ENCODE data around the gene TNFAIP6.
"Not testable (repeated sequence)": the region's sequence is repeated elsewhere in the genome, so short reads cannot be mapped to it uniquely, and the experiment has no call there.

TNFAIP6 gene, protein sequence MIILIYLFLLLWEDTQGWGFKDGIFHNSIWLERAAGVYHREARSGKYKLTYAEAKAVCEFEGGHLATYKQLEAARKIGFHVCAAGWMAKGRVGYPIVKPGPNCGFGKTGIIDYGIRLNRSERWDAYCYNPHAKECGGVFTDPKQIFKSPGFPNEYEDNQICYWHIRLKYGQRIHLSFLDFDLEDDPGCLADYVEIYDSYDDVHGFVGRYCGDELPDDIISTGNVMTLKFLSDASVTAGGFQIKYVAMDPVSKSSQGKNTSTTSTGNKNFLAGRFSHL

DNA sequence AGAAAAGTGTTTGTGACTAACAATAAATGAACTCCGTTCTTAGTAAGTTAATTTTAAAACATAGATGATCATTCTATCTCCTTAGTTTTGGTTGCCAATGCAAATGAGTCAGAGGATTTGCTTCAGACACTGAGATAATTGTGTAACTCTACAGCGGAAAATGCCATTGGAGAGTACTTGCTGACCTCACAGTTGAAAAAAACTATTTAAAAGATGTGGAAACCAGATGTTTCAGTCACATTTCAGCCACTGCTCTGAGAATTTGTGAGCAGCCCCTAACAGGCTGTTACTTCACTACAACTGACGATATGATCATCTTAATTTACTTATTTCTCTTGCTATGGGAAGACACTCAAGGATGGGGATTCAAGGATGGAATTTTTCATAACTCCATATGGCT is at the start of gene TNFAIP6:
Gene TNFAIP6 (plus strand): TSS at position 234 of the 400 bp plus-strand sequence. CDS start 75 bp downstream, at position 309.
- FAIRE-seq = no peak

DNA sequence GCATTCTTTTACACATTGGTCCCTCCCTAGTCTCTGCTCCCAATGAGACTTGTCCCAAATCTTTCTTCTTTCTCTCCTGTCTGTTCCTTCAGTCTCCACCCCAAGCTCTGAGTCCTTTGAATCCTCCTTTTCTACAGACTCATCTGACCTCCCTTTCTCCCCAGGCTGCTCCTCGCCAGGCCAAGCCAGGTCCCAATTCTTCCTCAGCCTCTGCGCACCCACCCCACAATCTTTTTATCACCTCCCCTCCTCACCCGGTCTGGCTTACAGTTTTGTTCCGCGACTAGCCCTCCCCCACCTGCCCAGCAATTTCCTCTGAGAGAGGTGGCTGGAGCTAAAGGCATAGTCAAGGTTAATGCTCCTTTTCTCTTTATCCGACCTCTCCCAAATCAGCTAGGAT is 47.1 kb upstream of the TNFAIP6 start:
- FAIRE-seq = not testable (repeated sequence)

DNA sequence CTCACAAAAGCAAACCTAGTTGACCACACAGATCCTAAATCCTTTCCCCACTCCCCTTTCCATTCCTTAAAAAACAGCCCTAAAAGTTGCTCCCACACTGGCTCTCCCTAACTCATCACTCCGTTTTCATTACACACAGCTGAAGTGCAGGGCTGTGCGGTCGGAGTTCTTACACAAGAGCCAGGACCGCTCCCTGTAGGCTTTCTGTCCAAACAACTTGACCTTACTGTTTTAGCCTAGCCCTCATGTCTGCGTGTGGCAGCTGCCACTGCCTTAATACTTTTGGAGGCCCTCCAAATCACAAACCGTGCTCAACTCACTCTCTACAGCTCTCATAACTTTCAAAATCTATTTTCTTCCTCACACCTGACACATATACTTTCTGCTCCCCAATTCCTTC is 45.0 kb upstream of the TNFAIP6 start:
- not testable (repeated sequence) for FAIRE-seq

DNA sequence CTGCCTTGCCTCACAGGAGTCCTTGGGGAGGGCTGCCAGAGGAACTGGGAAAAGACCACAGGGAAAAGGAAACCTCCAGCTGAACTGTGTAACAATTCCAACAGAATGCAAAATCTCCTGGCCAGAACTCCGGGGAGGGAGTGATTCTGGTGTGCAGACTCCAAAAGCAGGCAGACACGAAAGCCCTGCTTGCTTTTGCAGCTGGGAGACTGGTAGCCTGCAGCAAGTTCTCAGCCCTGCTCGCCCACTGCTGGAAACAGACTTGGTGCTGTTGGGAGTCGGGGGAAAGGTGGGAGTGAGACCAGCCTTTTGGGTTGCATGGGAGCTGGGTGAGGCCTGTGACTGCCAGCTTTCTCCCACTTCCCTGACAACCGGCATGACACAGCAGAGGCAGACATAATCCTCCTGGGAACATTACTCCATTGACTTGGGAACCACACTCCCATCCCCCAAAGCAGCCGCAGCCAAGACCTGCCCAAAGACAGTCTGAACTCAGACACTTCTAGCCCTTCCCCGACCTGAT is 42.0 kb upstream of the TNFAIP6 start:
- FAIRE-seq = no peak

DNA sequence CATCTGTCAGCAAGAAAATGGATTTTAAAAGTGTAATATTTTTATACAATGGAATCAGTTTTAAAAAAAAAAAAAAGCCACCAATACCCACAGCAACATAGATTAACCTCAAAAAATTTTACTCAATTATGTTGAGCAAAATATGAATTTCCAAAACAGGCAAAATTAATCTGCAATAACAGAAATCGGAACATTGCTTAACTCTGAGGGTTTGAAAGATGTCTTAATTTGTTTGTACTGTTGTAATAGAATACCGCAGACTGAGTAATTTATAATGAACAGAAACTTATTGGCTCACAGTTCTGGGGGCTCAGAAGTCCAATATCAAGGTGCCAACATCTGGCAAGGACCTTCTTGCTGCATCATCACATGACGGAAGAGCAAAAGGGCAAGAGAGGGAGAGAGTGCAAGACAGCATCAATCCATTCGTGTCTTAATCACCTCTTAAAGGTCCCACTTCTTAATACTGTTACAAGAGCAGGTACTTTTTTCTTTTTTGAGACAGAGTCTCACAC is 31.8 kb upstream of the TNFAIP6 start:
- no peak for FAIRE-seq

DNA sequence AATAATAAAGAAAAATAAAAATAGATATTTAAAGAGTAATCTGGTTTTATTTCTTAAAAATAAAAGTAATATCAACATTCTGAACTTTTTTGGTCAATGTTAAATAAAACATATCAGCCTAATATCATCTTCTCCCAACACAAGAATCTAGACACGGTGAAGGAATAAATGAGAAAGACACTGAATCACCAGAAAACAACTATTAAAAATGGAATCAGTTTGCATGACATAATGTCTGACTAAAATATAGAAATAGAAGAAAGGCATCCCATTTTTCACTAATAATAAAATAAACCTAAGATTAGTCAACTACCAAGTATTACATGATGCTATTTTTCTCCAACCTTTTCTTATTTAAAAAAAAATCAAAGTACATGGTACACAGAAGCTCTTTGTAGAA is 30.8 kb upstream of the TNFAIP6 start:
- FAIRE-seq = no peak

DNA sequence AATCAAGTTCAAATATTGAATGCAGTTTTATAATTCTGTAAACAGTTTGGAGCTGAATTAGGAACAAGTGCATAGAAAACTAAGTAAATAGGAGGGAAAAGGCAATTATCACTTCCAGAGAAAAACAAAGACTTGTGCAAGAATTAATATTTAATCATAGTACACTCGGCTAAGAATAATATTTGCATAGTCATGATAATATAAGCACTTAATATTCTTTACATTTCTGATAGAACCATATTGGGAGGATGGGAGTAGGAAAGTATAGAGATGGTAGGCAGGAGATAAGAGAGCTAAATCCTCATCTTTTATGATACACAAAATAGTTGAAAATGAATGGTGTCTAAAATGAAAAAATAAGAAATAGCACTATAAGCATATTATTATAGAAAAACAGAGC is 27.4 kb upstream of the TNFAIP6 start:
- FAIRE-seq = no peak

DNA sequence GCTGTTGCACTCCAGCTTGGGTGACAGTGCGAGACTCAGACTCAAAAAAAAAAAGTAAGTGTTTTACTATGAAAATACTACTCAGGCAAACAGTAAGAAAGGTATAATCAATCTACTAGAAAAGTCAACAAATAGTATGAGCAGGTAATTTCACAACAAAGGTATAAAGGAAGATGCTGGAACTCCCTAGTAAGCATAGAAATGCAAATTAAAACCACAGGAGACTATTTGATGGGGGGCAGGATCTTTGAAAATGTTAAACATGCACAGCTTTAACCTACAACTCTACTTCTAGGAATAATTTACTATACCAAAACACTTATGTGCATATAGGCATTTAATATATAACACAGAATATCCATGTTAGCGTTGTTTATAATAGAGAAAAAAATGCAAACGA is 24.3 kb upstream of the TNFAIP6 start:
- FAIRE-seq = no peak

DNA sequence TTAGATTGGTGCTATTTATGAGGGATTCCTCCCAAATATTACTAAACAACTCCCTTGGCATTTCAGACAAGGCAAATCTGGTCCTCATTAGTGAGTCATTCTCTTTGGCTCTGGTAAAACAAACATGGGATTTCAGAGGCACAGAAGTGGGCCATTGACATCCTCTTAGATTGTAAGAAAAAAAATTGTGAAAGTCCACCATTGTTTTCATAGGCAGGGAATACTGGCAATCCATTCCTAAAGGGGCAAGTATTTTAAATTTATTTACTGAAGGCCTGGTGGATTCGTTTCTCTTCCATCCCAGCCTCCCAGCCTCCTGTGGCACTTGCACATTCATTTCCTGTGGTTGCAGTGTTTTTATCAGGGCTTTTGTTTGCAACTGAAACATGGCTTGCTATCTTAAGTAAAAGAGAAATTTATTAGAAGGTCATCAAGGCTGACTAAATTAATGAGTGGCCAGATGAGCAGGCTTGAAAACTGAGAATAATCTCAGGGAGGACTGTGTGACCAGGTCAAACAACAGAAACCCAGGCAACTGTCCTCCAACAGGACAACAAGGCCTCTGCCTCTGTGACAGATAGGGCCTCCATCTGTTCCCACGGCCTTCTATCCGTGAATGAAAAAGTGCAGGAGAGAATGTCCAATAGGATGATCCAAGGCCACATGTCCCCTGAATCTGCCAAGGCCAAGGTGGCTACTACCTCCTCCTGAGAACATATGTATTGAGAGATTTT is 23.1 kb upstream of the TNFAIP6 start:
- FAIRE-seq = no peak

DNA sequence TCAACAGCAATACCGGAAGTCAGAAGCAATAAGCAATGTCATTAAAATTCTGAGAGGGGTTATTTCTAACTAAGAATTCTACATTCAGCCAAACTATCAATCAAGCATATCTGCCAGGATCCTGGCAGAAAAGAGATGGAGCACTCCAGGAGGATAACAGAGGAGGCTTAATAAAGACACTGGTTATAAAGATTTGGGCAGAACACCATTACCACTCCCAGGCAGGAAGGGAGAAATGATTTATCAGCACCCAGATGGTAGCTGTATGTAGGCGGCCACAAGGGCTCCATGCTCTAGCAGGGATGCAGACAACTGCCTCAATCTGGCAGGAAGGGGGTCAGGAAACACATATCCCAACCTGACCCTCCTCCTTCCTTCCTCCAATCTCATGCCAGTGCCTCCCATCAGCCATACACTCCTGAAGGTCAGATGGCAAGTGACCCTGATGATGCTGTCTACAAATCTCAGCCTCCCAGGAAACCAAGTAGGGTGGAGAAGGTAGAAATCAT is 20.5 kb upstream of the TNFAIP6 start:
- no peak for FAIRE-seq

DNA sequence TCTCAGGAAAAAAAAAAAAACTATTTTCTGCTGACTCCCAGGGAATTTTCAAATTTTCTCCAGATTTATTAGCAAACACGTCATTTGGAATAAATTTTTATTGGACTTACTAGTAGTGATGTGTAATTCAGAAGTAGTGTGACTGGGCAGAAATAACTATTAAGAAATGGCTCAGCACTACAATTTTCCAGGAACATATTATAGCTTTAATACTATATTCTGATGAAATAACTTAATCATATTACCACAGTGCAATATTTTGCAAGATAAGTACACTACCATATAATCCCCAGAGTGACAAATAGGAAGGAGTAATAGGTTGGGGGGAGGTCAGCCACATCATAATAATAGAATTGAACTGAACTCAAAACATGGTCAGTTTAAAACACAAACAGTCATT is 19.7 kb upstream of the TNFAIP6 start:
- no peak for FAIRE-seq

DNA sequence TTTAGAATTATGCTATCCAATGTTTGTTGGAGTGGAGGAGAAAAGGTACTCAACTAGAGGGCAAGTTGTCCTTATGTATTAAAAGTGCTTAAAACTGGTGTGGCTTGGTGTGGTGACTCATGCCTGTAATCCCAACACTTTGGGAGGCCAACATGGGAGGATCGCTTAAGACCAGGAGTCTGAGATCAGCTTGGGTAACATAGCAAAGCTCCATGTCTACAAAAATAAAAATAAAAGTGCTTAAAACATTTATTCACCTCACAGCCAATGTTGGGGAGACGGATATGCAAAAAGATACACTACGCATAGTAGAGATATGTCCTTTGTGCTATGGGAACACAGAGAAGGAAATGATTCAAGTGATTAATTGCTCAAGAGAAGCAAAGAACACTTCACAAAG is 19.3 kb upstream of the TNFAIP6 start:
- no peak for FAIRE-seq

DNA sequence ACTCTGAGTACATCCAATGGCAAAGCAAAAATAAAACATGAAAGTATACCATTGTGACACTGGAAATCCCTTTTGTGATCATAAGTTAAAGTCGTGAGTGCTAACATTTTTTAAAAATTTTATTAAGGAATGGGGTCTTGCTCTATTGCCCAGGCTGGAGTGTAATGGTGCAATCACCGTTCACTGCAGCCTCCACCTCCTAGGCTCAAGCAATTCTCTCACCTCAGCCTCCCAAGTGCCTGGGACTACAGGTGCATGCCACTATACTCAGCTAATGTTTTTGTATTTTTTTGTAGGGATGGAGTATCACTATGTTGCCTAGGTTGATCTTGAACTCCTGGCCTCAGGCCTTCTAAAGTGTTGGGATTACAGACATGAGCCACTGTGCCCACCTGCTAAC is 14.3 kb upstream of the TNFAIP6 start:
- FAIRE-seq = no peak

DNA sequence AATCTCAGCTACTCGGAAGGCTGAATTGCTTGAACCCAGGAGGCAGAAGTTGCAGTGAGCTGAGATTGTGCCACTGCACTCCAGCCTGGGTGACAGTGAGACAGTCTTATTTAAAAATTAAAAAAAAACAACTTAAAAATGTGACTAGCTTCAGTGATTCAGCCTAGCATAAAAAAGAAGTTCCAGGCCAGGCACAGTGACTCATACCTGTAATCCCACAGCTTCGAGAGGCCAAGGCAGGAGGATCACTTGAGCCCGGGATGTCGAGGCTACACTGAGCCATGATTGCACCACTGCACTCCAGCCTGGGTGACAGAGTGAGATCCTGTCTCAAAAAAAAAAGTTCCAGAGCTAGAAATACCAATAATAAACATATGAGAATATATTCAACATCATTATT is 13.2 kb upstream of the TNFAIP6 start:
- FAIRE-seq = not testable (repeated sequence)

DNA sequence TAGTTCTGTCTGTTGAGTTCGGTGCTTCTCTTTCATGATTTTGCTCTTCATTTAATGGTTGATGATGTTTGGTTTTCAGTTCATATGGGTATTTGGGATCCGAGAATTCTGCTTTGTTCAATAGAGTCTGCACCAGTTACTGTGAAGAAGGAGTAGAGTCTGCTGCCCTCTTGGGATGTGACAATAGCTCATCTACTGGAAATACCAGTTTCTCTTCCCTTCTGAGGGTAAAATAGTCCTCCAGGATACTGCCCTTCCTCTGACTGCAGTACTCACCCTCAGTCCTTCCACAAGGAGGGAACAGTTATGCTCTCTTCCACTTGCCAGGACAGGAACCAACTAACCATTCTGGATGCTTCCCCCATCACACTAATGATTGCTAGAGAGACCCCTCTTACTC is 12.5 kb upstream of the TNFAIP6 start:
- FAIRE-seq = no peak

DNA sequence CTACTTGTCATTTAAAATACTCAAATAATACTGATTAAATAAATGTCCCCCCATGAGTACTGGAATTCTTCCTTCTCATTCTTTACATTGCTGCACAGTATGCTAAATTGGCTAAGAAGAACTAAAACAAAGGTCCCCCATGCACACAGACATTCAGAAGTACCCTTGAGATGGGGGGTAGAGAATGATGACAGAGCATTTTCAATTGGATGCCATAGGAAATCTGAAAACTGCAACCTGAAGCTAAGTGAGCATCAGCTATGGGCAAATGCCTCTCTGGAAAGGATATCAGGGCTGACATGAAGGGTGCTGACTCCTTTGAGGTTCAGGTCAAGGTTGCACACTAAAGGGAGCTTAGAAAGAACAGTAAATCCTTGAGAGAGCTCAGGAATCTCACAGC is 10.1 kb upstream of the TNFAIP6 start:
- no peak for FAIRE-seq

DNA sequence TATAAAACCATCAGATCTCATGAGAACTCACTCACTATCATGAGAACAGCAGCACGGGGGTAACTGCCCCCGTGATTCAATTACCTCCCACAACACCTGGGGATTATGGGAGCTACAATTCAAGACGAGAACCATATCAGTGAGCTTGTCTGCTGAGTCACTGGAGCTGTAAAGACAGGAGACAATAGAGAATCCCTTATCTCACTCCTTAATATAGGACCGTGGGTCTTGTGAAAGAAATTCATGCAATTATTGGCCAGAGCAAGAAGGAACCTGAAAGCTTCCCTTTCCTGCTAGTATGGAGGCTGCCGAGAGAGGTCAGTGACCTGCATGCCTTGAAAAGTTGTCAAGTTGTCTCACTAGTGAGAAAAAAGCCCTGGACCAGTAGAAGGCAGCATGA is 9.5 kb upstream of the TNFAIP6 start:
- FAIRE-seq = no peak

DNA sequence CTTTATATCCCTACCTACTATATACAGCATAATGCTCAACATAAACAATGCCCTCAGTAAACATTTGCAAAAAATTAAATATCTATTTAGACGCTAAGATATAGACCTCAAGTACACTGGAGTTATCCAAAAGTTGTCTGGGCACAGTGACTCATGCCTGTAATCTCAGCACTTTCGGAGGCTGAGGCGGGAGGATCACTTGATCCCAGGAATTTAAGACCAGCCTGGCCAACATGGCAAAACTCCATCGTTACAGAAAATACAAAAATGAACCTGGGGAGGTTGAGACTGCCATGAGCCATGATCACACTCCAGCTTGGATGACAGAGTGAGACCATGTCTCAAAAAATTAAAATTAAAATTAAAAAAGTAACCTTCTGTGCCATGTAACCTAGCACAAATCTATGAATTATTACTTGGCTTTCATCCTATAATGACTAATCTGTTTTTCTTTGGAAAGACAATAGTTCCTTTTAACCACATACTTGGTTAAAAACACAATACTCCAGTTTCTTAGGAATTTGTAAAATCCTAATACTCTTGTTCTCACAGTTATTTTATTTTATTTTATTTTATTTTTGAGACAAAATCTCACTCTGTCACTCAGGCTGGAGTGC is 6.7 kb upstream of the TNFAIP6 start:
- no peak for FAIRE-seq

DNA sequence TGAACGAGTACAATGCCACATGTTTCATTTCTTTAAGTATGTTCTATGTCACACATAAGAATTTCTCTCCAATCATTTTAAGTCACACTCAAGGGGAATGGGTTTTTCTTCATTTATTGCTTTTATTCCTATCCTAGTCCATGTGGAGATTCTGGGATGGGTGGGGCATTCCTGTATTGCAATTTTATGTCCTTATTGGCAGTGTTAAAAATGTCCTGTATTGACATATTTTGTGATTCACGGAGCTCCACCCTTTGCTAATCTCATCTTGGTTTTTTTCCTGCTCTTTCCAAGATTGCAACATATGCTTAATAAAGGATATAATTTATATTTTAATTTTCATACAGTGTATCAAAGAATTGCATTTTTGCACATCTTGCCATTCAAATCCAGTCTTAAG is 3.4 kb upstream of the TNFAIP6 start:
- no peak for FAIRE-seq

DNA sequence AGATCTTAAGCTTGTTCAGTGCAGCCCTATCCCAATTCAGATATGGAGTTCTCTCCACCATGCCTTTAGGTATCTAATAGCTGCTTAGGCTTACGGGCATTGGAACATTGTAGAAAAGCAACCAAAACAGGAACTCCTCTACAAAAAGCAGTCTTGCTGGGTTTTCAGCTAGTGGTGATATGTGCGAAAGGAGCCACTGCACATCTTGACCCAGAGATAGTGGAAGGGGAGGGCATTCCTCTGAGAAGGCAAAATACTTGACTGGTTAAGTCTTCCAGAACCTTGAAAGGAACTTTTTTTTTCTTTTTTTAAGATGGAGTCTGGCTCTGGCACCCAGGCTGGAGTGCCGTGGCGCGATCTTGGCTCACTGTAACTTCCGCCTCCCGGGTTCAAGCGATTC is 2.6 kb upstream of the TNFAIP6 start:
- FAIRE-seq = no peak

DNA sequence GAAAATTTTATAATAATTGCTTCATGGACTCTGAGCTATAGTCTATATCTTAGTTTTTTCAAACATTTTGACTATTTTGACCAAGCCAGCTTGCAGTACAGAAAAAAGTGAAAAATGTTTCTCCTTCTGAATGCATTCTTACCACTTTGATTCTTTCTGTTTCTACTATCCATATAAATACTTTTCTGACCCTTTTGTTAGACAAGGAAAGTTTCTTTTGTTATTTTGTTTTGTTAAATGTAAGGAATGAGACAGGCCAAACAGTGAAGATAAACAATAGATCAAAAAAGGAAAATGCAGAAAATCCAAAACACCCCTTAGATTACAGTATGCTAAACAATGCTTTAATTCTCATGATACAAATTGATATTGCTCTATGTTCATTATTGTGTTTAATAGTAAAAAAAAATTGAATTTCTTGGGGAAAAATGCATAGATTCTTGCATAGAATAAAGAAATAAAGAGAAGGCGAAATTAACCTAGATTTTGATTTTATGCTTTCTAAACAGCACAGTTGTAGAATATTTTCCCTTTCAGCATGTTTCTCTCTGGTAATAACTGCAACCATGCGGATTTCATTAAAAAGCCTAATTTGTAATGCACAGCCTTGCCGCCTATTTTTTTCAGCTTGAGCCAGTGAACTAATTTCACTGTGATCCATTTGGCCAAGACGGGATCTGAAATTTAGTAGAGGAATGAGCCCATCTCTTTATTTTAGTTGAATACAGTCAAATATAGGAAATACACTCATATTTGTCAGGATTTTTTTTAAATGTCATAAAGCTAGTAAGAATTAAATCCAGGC is 976 bp downstream of the TNFAIP6 start:
- no peak for FAIRE-seq

DNA sequence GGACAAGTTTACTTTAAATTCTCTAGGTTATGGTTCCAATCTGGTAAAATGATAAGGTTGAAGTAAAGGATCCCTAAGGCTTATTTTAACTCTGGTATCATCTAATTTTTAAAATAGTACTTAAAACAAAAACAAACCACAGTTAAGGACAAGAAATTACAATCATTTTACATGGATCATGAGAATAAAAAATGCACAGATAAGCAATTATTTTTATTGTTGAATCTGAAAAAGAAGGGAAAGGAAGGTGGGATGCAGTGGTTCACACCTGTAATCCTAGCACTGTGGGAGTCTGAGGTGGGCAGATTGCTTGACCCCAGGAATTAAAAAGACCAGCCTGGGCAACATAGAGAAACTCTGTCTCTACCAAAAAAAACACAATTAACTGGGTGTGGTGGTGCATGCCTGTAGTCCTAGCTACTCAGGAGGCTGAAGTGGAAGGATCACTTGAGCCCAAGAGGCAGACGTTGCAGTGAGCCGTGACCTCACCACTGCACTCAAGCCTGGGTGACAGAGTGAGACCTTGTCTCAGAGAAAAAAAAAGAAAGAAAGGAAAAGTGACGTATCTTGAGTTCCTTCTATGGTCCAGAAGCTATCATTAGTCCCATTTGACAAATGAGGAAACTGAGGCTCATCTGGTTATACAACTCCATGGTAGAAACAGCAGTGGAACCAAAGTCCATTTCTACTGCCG is 2.5 kb downstream of the TNFAIP6 start:
- FAIRE-seq = no peak
